ENCODE results near the gene TUNAR.

Gene TUNAR

DNA sequence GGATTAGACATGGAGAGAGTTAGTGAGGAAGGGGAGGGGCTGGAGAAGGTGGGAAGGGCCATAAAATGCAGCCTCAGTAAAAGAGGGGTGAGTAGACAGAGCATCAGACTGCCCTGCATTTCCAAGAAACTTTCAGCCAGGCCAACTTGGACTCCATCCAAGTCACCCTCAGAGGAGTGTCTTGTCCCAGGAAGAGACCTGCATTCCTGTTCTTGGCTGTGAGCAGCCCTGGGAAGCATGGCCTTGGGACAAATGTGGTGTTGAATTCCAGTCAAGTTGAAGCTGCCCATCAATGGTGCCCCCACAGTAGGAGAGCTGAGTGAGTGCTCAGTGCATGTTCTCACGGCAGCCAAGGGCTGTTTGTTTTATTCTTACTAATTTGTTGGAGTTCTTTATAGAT, 35.0 kb upstream of the TUNAR start:
- Histone ChIP-seq H3K27me3 (ENCODE audit: insufficient read depth, low read length, poor library complexity, severe bottlenecking) (no peaks in the 10 kb centered on the region), H3K9me2 (replicated peaks; ENCODE audit: low read depth, low read length) (no peaks in the 10 kb centered on the region), H3K9me3 (ENCODE audit: insufficient read depth, low read depth, low read length) (no peaks in the 10 kb centered on the region), H3K4me1 (ENCODE audit: insufficient read depth, low read length, poor library complexity, severe bottlenecking) (no peaks in the 10 kb centered on the region), H2AFZ (ENCODE audit: low read length) (no peak overlapping the region), H3K9ac (ENCODE audit: low read depth, low read length, poor library complexity, severe bottlenecking) (no peak overlapping the region), H4K20me1 (ENCODE audit: insufficient read depth, low read length, poor library complexity, severe bottlenecking) (no peaks in the 10 kb centered on the region), H3F3A (ENCODE audit: low read depth) (no peaks in the 10 kb centered on the region), H3K4me2 (ENCODE audit: low read depth, low read length, poor library complexity, severe bottlenecking) (no peak overlapping the region), H3K36me3 (ENCODE audit: insufficient read depth, low read length) (no peaks in the 10 kb centered on the region), H3K4me3 (ENCODE audit: low read length, poor library complexity, severe bottlenecking) (no peak overlapping the region), H3K79me2 (ENCODE audit: insufficient read depth, low read length) (no peaks in the 10 kb centered on the region)
- TF ChIP-seq, protein P1, sequence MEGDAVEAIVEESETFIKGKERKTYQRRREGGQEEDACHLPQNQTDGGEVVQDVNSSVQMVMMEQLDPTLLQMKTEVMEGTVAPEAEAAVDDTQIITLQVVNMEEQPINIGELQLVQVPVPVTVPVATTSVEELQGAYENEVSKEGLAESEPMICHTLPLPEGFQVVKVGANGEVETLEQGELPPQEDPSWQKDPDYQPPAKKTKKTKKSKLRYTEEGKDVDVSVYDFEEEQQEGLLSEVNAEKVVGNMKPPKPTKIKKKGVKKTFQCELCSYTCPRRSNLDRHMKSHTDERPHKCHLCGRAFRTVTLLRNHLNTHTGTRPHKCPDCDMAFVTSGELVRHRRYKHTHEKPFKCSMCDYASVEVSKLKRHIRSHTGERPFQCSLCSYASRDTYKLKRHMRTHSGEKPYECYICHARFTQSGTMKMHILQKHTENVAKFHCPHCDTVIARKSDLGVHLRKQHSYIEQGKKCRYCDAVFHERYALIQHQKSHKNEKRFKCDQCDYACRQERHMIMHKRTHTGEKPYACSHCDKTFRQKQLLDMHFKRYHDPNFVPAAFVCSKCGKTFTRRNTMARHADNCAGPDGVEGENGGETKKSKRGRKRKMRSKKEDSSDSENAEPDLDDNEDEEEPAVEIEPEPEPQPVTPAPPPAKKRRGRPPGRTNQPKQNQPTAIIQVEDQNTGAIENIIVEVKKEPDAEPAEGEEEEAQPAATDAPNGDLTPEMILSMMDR (conservative IDR thresholded peaks at IDR 0.05; ENCODE audit: low read length): no peak
- TF ChIP-seq EZH2phosphoT487 (IDR thresholded peaks at IDR 0.05; ENCODE audit: borderline replicate concordance): no peak

DNA sequence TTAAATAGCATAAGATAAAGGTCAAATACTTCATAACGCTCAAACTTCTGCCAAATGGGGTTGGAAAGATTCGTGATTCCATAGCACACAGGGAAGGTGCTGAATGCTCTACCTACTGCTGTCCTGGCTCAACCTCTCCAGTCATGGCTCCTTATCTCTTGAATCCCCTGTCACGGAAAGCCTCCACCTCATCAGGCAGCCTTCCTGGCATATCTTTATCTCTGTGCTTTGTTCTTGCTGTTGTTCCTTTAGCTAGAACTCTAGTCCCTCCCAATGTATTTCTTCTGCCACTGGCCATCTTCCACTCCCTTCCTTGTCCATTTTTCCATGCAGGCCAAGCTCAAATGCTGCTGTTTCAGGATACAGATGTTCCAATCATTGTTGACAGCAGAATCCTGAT, 26.9 kb upstream of the TUNAR start:
- H3F3A ChIP-seq (ENCODE audit: low read depth): no peaks in the 10 kb centered on the region

DNA sequence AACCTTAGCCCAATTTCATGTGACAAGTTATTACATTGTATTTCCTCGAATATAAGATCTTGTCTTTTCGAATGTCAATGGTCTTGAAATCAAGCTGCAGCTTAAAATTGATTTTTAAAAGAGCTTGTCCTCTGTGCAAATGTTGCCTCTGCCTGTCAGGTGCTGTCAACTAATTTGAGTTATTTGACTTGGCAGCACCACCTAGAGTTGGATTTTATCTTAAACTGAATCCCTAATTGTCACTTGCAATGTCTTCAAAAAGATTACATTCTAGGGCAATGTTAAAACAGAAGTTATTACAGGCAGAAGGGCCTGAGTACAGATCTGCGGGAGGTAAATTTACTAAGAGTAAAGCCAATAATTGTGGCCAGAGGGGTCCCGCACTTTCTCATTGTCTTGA, 26.2 kb upstream of the TUNAR start:
- no peaks in the 10 kb centered on the region for H3K79me2 ChIP-seq (ENCODE audit: insufficient read depth, low read length)
- H3K4me1 ChIP-seq (ENCODE audit: insufficient read depth, low read length, poor library complexity, severe bottlenecking): no peaks in the 10 kb centered on the region
- H3F3A ChIP-seq (ENCODE audit: low read depth): no peaks in the 10 kb centered on the region
- H3K9me2 ChIP-seq (replicated peaks; ENCODE audit: low read depth, low read length): no peaks in the 10 kb centered on the region
- H3K4me3 ChIP-seq (ENCODE audit: low read length, poor library complexity, severe bottlenecking): no peak overlapping the region
- H2AFZ ChIP-seq (ENCODE audit: low read length): no peak overlapping the region
- no peaks in the 10 kb centered on the region for H3K9me3 ChIP-seq (ENCODE audit: insufficient read depth, low read depth, low read length)
- no peaks in the 10 kb centered on the region for H3K27me3 ChIP-seq (ENCODE audit: insufficient read depth, low read length, poor library complexity, severe bottlenecking)
- H3K4me2 ChIP-seq (ENCODE audit: low read depth, low read length, poor library complexity, severe bottlenecking): no peak overlapping the region
- H3K9ac ChIP-seq (ENCODE audit: low read depth, low read length, poor library complexity, severe bottlenecking): no peak overlapping the region
- no peaks in the 10 kb centered on the region for H4K20me1 ChIP-seq (ENCODE audit: insufficient read depth, low read length, poor library complexity, severe bottlenecking)
- no peaks in the 10 kb centered on the region for H3K36me3 ChIP-seq (ENCODE audit: insufficient read depth, low read length)
- no peak for TF ChIP-seq EZH2phosphoT487 (IDR thresholded peaks at IDR 0.05; ENCODE audit: borderline replicate concordance)
- TF ChIP-seq, protein P1 (conservative IDR thresholded peaks at IDR 0.05; ENCODE audit: low read length): no peak

More for the DNA sequence above, 26.9 kb upstream of the TUNAR start:
- Histone ChIP-seq H3K79me2 (ENCODE audit: insufficient read depth, low read length) (no peaks in the 10 kb centered on the region), H3K9me3 (ENCODE audit: insufficient read depth, low read depth, low read length) (no peaks in the 10 kb centered on the region), H2AFZ (ENCODE audit: low read length) (no peak overlapping the region), H3K27me3 (ENCODE audit: insufficient read depth, low read length, poor library complexity, severe bottlenecking) (no peaks in the 10 kb centered on the region), H3K4me2 (ENCODE audit: low read depth, low read length, poor library complexity, severe bottlenecking) (no peak overlapping the region), H3K36me3 (ENCODE audit: insufficient read depth, low read length) (no peaks in the 10 kb centered on the region), H3K9ac (ENCODE audit: low read depth, low read length, poor library complexity, severe bottlenecking) (no peak overlapping the region), H3K4me1 (ENCODE audit: insufficient read depth, low read length, poor library complexity, severe bottlenecking) (no peaks in the 10 kb centered on the region), H3K4me3 (ENCODE audit: low read length, poor library complexity, severe bottlenecking) (no peak overlapping the region), H4K20me1 (ENCODE audit: insufficient read depth, low read length, poor library complexity, severe bottlenecking) (no peaks in the 10 kb centered on the region), H3K9me2 (replicated peaks; ENCODE audit: low read depth, low read length) (no peaks in the 10 kb centered on the region)
- TF ChIP-seq, protein P1 (conservative IDR thresholded peaks at IDR 0.05; ENCODE audit: low read length): no peak
- TF ChIP-seq EZH2phosphoT487 (IDR thresholded peaks at IDR 0.05; ENCODE audit: borderline replicate concordance): no peak

Measured in Loucy (cell line).